Naive thymus-derived CD8-positive, alpha-beta T cell (primary cell): Measurements from ENCODE around the gene CEP44. TPM values are rescaled to one million over a fixed set of nuclear protein-coding genes. Genes with fewer than 3 reads are reported as not detected.
"Not testable (repeated sequence)": the region's sequence is repeated elsewhere in the genome, so short reads cannot be mapped to it uniquely, and the experiment has no call there.

Experiments used
- ATAC-seq, 2 donors: fragments of 150-1000 bp; cut with Tn5 transposase in 1 of 2; sonication (Bioruptor Pico), chemical (Tn5 transposase) in 1 of 2; 1 replicate in 1 of 2; 2 replicates in 1 of 2; pipeline ENCODE4 v1.10.0; 2021; ENCODE audit warnings: mild to moderate bottlenecking in 2 of 2, moderate library complexity in 2 of 2
- POLR2A ChIA-PET: fragments of 350-600 bp; sonication (Branson Sonifier 250); formaldehyde crosslinking; loops from one replicate; lab custom pipeline; 2021; ENCODE audit warnings: antibody characterized with exemption; lab: Charles Lee
- DNase-seq, 10 donors: peaks; one replicate each; pipeline versions ENCODE4 v3.0.0 to v3.0.0-alpha.2; 2020 to 2022
- H3K27ac Mint-ChIP-seq, 10 donors: one replicate each; pipeline ENCODE4 v1.8.0; 2020 to 2022; ENCODE audit warnings: mild to moderate bottlenecking in 10 of 10, mixed read lengths in 10 of 10, moderate library complexity in 4 of 10, inconsistent platforms in 1 of 10
- H3K27me3 Mint-ChIP-seq, 5 donors: one replicate each; pipeline ENCODE4 v1.8.0; 2021 to 2022; ENCODE audit warnings: mixed read lengths in 5 of 5
- H3K36me3 Mint-ChIP-seq, 3 donors: one replicate each; pipeline ENCODE4 v1.8.0; 2020 to 2022; ENCODE audit warnings: mixed read lengths in 3 of 3, mild to moderate bottlenecking in 2 of 3, inconsistent platforms in 1 of 3
- H3K4me1 Mint-ChIP-seq, 4 donors: one replicate each; pipeline ENCODE4 v1.8.0; 2021 to 2022; ENCODE audit warnings: mixed read lengths in 4 of 4
- H3K4me3 Mint-ChIP-seq, 10 donors: one replicate each; pipeline ENCODE4 v1.8.0; 2020 to 2022; ENCODE audit warnings: mild to moderate bottlenecking in 10 of 10, mixed read lengths in 10 of 10, moderate library complexity in 6 of 10, inconsistent platforms in 1 of 10
- H3K9me3 Mint-ChIP-seq, 9 donors: one replicate each; pipeline ENCODE4 v1.8.0; 2020 to 2022; ENCODE audit warnings: mixed read lengths in 9 of 9, mild to moderate bottlenecking in 3 of 9, inconsistent platforms in 1 of 9, moderate library complexity in 1 of 9
- polyA plus RNA-seq, 3 donors: library from polyadenylated mRNA; unstranded; fragments of 300-500 nt; fragmentation: Illumina TruSeq; gene quantifications; one replicate each; pipeline ENCODE4 v1.2.3, GENCODE V29; 2021
- total RNA-seq, 8 experiments: library from RNA in 2 of 8; stranded (reverse) in 2 of 8; gene quantifications; one replicate each; pipeline ENCODE4 v1.2.3 and lab custom pipeline; 2021 to 2026

CEP44 gene
- total and polyA plus RNA-seq, 5 experiments from 2014 or later, result 6.6 to 23.4 (median 7.6) TPM

DNA sequence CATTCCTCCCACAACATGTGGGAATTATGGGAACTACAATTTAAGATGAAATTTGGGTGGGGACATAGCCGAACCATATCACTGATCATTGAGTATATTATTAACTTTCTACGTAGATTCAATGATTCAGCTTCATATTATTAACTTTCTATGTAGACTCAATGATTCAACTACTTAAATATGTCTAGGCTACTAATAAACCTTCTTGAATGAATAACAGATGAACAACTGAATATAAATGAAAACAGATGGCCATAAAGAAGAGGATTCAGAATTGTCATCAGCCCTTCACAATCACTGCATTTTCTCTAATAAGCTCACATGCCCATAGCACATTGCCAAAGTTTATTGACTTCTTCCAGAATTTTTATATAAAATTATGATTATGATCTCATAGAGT, 57.0 kb downstream of the CEP44 start:
- H3K27me3 Mint-ChIP-seq, result peaks cover under 1 to 10% (median 3%) of the 10 kb centered on the region in 5 donors
- no peak overlapping the region for H3K27ac Mint-ChIP-seq
- no peak for ATAC-seq
- H3K4me1 Mint-ChIP-seq, result no peaks in the 10 kb centered on the region
- no peak for DNase-seq
- H3K9me3 Mint-ChIP-seq, result peaks cover 0 to 8% (median 0%) of the 10 kb centered on the region in 9 donors
- H3K36me3 Mint-ChIP-seq, result no peaks in the 10 kb centered on the region
- POLR2A ChIA-PET, result no interaction called here
- no peak overlapping the region for H3K4me3 Mint-ChIP-seq

DNA sequence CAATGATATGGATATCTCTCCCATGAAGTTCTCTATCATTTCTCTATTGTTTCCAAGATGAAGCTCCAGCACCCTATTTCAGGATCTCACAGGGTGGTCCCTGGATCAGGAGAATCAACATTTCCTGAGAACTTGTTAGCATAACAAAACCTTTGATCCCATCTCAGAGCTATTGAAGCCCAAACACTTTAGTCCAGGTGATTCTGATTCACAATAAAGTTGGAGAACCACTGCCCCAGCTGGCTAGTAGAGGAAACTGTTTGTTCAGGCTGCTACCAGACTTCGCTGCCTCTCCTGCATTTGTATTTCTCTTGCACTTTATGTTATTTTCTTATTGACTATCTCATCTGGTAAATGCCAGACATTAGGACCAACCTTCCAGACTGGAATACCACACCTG, 65.4 kb downstream of the CEP44 start:
- H3K36me3 Mint-ChIP-seq, result peaks cover 9 to 27% (median 21%) of the 10 kb centered on the region in 3 donors
- H3K27me3 Mint-ChIP-seq, result peaks cover 10 to 67% (median 13%) of the 10 kb centered on the region in 5 donors
- no peak for ATAC-seq
- H3K4me3 Mint-ChIP-seq, result no peak overlapping the region
- DNase-seq, result no peak
- POLR2A ChIA-PET, result no interaction called here
- peaks cover 0 to 3% (median 0%) of the 10 kb centered on the region in 4 donors for H3K4me1 Mint-ChIP-seq
- H3K9me3 Mint-ChIP-seq, result peaks cover 0 to 33% (median 17%) of the 10 kb centered on the region in 9 donors
- no peak overlapping the region for H3K27ac Mint-ChIP-seq

DNA sequence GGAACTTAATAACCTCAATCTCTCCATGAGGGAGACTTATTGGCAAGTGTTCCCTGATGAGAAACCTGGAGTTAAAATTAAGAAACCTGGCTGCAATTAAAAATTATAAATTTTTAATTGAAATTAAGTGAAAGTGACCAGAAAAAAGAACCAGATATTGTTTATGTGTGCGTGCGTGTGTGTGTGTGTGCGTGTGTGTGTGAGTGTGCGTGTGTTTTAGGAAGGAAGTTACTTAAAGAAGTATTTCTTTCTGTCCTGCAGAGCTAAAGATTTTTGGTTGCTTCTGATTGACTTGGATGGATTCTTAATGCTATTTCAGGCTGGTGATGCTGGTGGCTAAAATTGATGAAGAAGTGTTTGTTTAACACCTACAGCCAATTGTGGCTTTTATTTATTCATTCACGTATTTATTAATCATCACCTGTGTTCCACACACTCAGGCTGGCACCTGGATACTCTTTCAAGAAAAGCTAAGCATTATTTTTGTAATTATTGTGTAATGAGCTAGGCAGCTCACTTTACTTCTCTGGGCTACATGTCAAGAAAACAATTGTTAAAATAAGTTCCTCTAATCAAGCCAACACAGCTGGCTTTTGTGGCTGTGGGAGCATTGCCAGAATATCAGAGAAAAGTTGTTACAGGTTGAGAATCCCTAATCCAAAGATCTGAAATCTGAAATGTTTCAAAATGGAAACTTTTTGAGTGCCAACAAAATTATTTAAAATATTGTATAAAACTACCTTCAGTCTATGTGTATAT, 68.5 kb downstream of the CEP44 start:
- Mint-ChIP-seq H3K27ac (no peak overlapping the region), H3K4me3 (no peak overlapping the region), H3K27me3 (peaks cover 11 to 63% (median 17%) of the 10 kb centered on the region in 5 donors), H3K4me1 (peaks cover 0 to 1% (median 0%) of the 10 kb centered on the region in 4 donors), H3K9me3 (peaks cover 0 to 26% (median 15%) of the 10 kb centered on the region in 9 donors), H3K36me3 (peaks cover 9 to 22% (median 18%) of the 10 kb centered on the region in 3 donors)
- POLR2A ChIA-PET, result no interaction called here
- no peak for ATAC-seq
- no peak for DNase-seq

DNA sequence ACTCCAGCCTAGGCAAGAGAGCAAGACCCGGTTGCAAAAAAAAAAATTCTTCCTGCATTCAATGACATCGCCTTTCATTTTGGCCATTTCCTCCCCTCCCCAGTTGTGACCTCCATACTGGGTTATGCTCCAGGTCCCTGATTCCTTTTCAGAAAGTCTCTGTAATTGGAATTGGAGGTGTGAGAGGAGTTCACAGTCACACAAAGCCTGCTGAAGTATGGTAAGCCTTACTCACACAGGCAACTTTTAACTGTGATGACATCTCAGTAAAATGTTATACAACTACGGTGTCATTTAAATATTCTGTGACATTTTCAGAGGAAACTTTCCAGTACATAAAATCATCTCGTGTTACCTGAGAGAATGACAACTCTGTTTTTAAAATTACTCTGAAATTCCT, 73.6 kb downstream of the CEP44 start:
- peaks cover 0 to 5% (median 0%) of the 10 kb centered on the region in 4 donors for H3K4me1 Mint-ChIP-seq
- no peak overlapping the region for H3K4me3 Mint-ChIP-seq
- no peak overlapping the region for H3K27ac Mint-ChIP-seq
- H3K9me3 Mint-ChIP-seq, result peaks cover 0 to 1% (median 0%) of the 10 kb centered on the region in 9 donors
- ATAC-seq, result no peak
- POLR2A ChIA-PET, result no interaction called here
- no peaks in the 10 kb centered on the region for H3K36me3 Mint-ChIP-seq
- DNase-seq, result no peak
- H3K27me3 Mint-ChIP-seq, result peaks cover 15 to 34% (median 20%) of the 10 kb centered on the region in 5 donors

DNA sequence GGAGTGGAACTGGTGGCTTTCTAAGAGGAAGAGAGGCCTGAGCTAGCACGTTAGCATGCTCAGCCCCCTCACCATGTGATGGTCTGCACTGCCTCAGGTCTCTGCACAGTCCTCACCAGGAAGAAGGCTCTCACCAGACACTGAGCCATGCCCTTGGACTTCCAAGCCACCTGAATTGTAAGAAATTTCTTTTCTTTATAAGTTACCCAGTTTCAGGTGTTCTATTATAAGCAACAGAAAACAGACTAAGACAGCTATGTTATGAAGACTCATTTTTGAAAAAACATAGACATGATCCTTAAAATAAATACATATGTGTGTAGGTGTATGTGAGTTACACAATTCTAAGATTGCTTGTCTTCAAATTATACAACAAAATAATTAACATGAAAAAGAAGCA, 74.7 kb downstream of the CEP44 start:
- Mint-ChIP-seq H3K27me3 (peaks cover 15 to 26% (median 19%) of the 10 kb centered on the region in 5 donors), H3K4me1 (peaks cover 0 to 5% (median 0%) of the 10 kb centered on the region in 4 donors), H3K27ac (no peak overlapping the region), H3K4me3 (no peak overlapping the region), H3K9me3 (peaks cover 0 to 1% (median 0%) of the 10 kb centered on the region in 9 donors), H3K36me3 (no peaks in the 10 kb centered on the region)
- ATAC-seq, result no peak
- POLR2A ChIA-PET, result no interaction called here
- DNase-seq, result no peak

DNA sequence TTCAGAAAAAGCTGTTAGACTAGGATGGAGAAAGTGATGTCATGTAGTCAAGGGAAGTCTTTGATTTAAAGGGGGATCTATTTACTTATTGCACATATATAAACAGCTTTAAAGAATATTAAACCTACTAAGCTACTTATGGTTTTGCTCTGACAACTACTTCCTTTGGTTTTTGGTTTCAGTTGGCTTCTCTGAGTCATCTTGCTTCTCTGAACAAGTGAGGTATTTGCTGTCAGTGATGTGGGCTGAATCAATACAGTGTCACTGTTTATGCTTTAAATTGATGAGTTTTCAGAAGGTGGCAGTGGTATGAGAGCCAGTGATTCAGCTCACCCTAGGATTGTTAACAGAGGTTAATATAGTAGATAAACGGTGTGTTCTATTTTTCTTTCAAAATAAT, 75.1 kb downstream of the CEP44 start:
- ATAC-seq, result no peak
- POLR2A ChIA-PET, result no interaction called here
- H3K27ac Mint-ChIP-seq, result no peak overlapping the region
- H3K36me3 Mint-ChIP-seq, result no peaks in the 10 kb centered on the region
- peaks cover 15 to 24% (median 19%) of the 10 kb centered on the region in 5 donors for H3K27me3 Mint-ChIP-seq
- peaks cover 0 to 5% (median 0%) of the 10 kb centered on the region in 4 donors for H3K4me1 Mint-ChIP-seq
- no peak overlapping the region for H3K4me3 Mint-ChIP-seq
- no peak for DNase-seq
- H3K9me3 Mint-ChIP-seq, result peaks cover 0 to 1% (median 0%) of the 10 kb centered on the region in 9 donors

DNA sequence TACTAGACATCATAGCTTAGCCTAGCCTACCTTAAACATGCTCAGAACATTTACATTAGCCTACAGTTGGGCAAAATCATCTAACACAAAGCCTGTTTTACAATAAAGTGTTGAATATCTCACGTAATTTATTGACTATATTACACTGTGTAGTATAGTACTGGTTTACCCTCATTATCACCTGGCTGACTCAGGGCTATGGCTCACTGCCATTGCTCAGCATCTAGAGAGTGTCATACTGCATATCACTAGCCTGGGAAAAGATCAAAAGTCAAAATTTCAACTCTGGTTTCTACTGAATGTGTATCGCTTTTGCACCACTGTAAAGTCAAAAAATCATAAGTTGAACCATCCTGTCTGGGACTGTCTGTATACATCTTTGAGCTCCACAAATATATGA, 78.6 kb downstream of the CEP44 start:
- Mint-ChIP-seq H3K9me3 (peaks cover 0 to 1% (median 0%) of the 10 kb centered on the region in 9 donors), H3K27ac (no peak overlapping the region), H3K4me1 (peaks cover 0 to 5% (median 0%) of the 10 kb centered on the region in 4 donors), H3K27me3 (peaks cover 0 to 10% (median 6%) of the 10 kb centered on the region in 5 donors), H3K36me3 (no peaks in the 10 kb centered on the region), H3K4me3 (no peak overlapping the region)
- DNase-seq (no peak), ATAC-seq (no peak)
- POLR2A ChIA-PET, result no interaction called here

DNA sequence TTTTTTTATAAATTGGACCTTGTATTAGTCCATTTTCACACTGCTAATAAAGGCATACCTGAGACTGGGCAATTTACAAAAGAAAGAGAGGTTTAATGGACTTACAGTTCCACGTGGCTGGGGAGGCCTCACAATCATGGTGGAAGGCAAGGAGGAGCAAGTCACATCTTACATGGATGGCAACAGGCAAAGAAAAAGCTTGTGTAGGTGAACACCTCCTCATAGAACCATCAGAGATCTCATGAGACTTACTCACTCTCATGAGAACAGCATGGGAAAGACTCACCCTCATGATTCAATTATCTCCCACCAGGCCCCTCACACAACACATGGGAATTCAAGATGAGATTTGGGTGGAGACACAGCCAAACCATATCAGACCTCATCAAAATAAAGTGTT, 80.1 kb downstream of the CEP44 start:
- H3K27ac Mint-ChIP-seq, ATAC-seq, H3K4me1 Mint-ChIP-seq, H3K9me3 Mint-ChIP-seq, DNase-seq, H3K4me3 Mint-ChIP-seq, H3K36me3 Mint-ChIP-seq, H3K27me3 Mint-ChIP-seq: not testable (repeated sequence)
- POLR2A ChIA-PET, result interaction anchor here (0.7 kb wide), 1 partner anchor 253 kb away, joined by 5 read pairs; no protein-coding TSS in a partner anchor

DNA sequence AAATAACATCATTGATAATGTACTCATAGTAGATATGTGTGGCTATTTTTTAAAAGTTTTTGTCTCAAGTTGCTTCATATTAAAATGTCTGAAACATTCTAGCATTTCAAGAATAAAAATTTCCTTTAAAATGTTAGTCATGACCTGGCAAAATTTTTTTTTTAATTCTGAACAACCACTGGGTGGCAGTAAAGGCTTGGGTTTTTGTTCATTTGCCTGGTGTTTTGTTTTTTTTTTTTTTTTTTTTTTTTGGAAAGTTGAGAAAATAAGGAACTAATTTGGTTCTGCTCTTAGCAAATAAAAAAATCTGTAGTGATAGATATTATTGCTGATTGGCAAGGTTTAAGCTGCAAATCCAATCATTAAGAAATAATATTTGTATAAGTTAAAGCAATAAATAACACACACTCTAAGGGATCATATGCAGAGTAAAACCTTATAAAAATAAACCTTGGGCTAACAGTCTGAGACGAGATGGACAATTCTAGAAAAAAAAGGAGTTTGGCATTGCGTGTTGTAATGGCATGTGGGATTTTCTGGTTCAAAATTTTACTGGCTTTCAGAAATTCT, 81.4 kb downstream of the CEP44 start:
- ATAC-seq, result no peak
- Mint-ChIP-seq H3K36me3 (no peaks in the 10 kb centered on the region), H3K4me3 (no peak overlapping the region), H3K27ac (no peak overlapping the region), H3K9me3 (peaks cover 0 to 6% (median 0%) of the 10 kb centered on the region in 9 donors), H3K4me1 (no peaks in the 10 kb centered on the region), H3K27me3 (peaks cover 0 to 4% (median 3%) of the 10 kb centered on the region in 5 donors)
- peak in 5 of 10 donors; percentile 17 to 44 (median 35) for DNase-seq
- POLR2A ChIA-PET, result interaction anchor here (0.7 kb wide), 1 partner anchor 63 kb away, joined by 4 read pairs; no protein-coding TSS in a partner anchor

DNA sequence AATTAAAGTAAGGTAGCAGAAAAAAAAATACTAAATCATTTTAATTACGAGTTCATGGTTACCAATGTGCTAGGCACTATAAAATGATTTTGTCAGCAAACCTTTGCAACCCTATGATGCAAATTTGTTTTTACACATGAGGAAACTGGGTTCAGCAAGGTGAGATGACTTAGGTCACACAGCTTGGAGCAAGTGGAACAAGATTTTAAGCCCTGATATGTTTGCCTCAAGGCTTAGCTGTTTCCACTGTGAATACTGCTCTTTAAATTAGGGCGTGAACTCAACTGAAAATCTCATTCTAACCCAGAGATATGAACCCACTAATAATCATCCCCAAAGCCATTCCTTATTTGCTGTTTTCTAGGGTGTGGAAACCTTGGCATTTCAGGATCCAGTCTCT, 86.3 kb downstream of the CEP44 start:
- ATAC-seq (no peak), DNase-seq (no peak)
- no peaks in the 10 kb centered on the region for H3K36me3 Mint-ChIP-seq

DNA sequence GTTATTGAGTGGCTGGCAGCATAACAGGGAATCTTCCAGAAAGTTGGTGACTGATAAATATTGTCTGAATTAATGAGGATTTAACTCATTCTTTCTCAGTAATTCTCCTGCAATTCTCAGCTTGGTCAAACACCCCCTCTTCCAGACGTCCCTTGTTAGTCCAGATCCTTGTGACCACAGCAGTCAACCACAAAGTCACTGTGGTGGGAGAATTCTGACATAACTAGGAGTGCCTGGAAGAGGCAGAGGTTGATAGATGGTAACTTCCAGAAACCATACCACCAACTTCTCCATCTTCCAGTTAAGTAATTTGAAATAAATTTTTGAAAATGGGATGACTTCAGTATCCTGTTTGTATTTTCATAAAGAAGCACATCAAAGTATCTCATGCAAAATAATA, 90.1 kb downstream of the CEP44 start:
- no peaks in the 10 kb centered on the region for H3K36me3 Mint-ChIP-seq
- H3K9me3 Mint-ChIP-seq, result no peaks in the 10 kb centered on the region
- H3K4me1 Mint-ChIP-seq, result no peaks in the 10 kb centered on the region
- peaks cover 0 to 4% (median 0%) of the 10 kb centered on the region in 5 donors for H3K27me3 Mint-ChIP-seq
- no peak overlapping the region for H3K4me3 Mint-ChIP-seq
- no peak overlapping the region for H3K27ac Mint-ChIP-seq
- POLR2A ChIA-PET, result interaction anchor here (0.7 kb wide), 1 partner anchor 161 kb away, joined by 3 read pairs; no protein-coding TSS in a partner anchor
- ATAC-seq, result no peak
- no peak for DNase-seq

More for the DNA sequence above, 86.3 kb downstream of the CEP44 start:
- Mint-ChIP-seq H3K4me3 (no peak overlapping the region), H3K27ac (no peak overlapping the region), H3K27me3 (no peaks in the 10 kb centered on the region), H3K4me1 (no peaks in the 10 kb centered on the region), H3K9me3 (peaks cover 0 to 6% (median 0%) of the 10 kb centered on the region in 9 donors)
- POLR2A ChIA-PET, result no interaction called here

DNA sequence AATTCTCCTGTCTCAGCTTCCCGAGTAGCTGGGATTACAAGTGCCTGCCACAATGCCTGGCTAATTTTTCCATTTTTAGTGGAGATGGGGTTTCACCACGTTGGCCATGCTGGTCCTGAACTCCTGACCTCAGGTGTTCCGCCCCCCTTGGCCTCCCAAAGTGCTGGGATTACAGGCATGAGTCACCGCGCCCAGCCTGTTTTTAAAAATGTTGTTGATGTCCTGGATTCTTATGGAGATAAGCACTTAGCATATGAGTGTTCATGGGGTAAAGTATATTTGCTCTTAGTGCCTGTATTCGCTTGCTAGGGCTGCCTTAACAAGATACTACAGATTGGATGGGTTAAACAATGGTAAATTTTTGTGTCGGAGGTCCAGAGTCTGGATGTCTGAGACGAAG, 91.7 kb downstream of the CEP44 start:
- POLR2A ChIA-PET, result no interaction called here
- H3K27me3 Mint-ChIP-seq, result peaks cover 0 to 4% (median 0%) of the 10 kb centered on the region in 5 donors
- H3K4me3 Mint-ChIP-seq, result no peak overlapping the region
- H3K9me3 Mint-ChIP-seq, result no peaks in the 10 kb centered on the region
- no peaks in the 10 kb centered on the region for H3K4me1 Mint-ChIP-seq
- ATAC-seq (no peak), DNase-seq (no peak)
- no peak overlapping the region for H3K27ac Mint-ChIP-seq
- H3K36me3 Mint-ChIP-seq, result no peaks in the 10 kb centered on the region

DNA sequence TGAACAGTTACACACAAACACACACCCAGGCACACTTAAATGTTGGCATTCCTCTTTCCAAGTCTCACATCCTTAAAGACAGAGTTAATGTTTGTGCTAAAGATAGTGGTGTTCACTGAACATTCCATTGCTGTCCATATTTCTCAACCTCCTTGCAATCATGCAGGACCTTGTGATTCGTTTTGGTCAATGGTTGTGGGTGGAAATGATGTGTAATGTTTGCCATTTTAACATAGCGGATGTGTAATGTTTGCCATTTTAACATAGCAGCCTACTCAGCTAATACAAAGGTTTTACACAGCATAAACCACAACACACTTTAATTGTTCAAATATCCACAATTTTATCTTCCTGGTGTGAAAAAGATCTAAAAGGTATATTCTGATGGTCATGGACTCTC, 93.9 kb downstream of the CEP44 start:
- H3K4me1 Mint-ChIP-seq, result no peaks in the 10 kb centered on the region
- H3K27me3 Mint-ChIP-seq, result peaks cover 0 to 4% (median 2%) of the 10 kb centered on the region in 5 donors
- DNase-seq (no peak), ATAC-seq (no peak)
- H3K36me3 Mint-ChIP-seq, result no peaks in the 10 kb centered on the region
- H3K9me3 Mint-ChIP-seq, result no peaks in the 10 kb centered on the region
- no peak overlapping the region for H3K4me3 Mint-ChIP-seq
- H3K27ac Mint-ChIP-seq, result no peak overlapping the region
- POLR2A ChIA-PET, result no interaction called here
